Bronchial epithelial cell (primary cell): ENCODE measurements around the gene APOA5. TPM values are rescaled to one million over a fixed set of nuclear protein-coding genes. Genes with fewer than 3 reads are reported as not detected.
A peak's percentile ranks its signal among the peaks of the same experiment; 100 is the strongest.

Source experiments
- DNase-seq: peaks from one replicate; pipeline ENCODE4 v3.0.0-alpha.2; 2010; ENCODE audit warnings: low read depth
- FAIRE-seq: peaks from 2 replicates; lab custom pipeline; 2011; peaks lifted over from hg19 to GRCh38; lab: Jason Lieb, UNC
- H3K27me3 ChIP-seq: 2 replicates; pipeline ENCODE4 v1.5.1; 2011; ENCODE audit warnings: low read length; ENCODE audit not compliant: control insufficient read depth, insufficient read depth
- H3K36me3 ChIP-seq: 2 replicates; pipeline ENCODE4 v1.5.1; 2011; ENCODE audit warnings: low read length; ENCODE audit not compliant: control insufficient read depth, insufficient read depth
- H3K4me3 ChIP-seq: 2 replicates; pipeline ENCODE4 v1.5.1; 2011; ENCODE audit warnings: mild to moderate bottlenecking, low read depth, low read length, control low read depth
- total RNA-seq: library from RNA; depleted of rRNA; stranded (reverse); fragments of >200 nt; gene quantifications from 2 replicates; pipeline ENCODE4 v1.2.1, GENCODE V29; 2014
- TF ChIP-seq, protein P1 (sequence below): IDR thresholded peaks from 2 replicates; pipeline ENCODE4 v1.5.1; 2011; ENCODE audit warnings: mild to moderate bottlenecking, moderate library complexity, low read length, control low read depth, inconsistent platforms; ENCODE audit not compliant: insufficient read depth, severe bottlenecking

APOA5 gene
- total RNA-seq, 1 donor from 2014 or later, result not detected

DNA sequence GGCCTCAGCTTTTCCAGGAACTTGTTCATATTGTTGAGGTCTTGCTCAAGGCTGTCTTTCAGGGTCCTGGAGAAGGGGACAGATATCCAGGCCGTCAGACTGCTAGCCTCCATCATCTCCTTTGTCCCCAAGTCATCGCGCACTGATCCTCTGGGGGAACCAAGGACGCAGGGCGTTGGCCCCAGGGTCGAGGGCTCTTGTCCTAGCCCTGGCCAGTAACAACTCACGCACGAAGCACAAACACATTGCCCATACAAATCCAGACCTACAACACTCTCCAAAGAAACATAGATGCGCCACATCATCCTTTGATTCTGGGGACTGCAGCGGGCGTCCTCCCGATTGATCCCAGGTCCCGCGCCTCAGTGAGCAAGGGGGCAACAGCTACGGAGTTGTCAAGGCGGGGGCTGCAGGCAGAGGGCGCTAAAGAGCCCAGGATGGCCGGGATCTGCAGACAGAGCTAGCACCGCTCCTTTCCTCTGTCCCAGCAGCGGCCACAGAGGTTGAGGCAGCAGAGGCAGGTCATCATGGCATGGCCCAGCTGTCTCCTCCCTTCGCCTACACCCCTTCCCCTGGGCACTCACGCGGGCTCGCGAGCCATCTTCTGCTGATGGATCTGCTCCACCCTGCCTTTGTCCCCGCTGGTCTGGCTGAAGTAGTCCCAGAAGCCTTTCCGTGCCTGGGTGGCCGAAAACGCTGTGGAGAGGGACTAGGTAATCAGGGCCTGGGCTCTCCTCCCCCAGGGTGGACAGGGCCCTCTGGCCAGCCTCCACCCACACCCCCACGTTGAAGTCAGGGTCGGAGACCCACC lies 472 bp downstream of the APOA5 start:
- FAIRE-seq, result no peak
- no peak overlapping the region for H3K4me3 ChIP-seq
- peak; percentile 42 for DNase-seq
- H3K36me3 ChIP-seq, result peaks cover 2% of the 10 kb centered on the region
- no peaks in the 10 kb centered on the region for H3K27me3 ChIP-seq
- TF ChIP-seq, protein P1, sequence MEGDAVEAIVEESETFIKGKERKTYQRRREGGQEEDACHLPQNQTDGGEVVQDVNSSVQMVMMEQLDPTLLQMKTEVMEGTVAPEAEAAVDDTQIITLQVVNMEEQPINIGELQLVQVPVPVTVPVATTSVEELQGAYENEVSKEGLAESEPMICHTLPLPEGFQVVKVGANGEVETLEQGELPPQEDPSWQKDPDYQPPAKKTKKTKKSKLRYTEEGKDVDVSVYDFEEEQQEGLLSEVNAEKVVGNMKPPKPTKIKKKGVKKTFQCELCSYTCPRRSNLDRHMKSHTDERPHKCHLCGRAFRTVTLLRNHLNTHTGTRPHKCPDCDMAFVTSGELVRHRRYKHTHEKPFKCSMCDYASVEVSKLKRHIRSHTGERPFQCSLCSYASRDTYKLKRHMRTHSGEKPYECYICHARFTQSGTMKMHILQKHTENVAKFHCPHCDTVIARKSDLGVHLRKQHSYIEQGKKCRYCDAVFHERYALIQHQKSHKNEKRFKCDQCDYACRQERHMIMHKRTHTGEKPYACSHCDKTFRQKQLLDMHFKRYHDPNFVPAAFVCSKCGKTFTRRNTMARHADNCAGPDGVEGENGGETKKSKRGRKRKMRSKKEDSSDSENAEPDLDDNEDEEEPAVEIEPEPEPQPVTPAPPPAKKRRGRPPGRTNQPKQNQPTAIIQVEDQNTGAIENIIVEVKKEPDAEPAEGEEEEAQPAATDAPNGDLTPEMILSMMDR, result peak; percentile 98

DNA sequence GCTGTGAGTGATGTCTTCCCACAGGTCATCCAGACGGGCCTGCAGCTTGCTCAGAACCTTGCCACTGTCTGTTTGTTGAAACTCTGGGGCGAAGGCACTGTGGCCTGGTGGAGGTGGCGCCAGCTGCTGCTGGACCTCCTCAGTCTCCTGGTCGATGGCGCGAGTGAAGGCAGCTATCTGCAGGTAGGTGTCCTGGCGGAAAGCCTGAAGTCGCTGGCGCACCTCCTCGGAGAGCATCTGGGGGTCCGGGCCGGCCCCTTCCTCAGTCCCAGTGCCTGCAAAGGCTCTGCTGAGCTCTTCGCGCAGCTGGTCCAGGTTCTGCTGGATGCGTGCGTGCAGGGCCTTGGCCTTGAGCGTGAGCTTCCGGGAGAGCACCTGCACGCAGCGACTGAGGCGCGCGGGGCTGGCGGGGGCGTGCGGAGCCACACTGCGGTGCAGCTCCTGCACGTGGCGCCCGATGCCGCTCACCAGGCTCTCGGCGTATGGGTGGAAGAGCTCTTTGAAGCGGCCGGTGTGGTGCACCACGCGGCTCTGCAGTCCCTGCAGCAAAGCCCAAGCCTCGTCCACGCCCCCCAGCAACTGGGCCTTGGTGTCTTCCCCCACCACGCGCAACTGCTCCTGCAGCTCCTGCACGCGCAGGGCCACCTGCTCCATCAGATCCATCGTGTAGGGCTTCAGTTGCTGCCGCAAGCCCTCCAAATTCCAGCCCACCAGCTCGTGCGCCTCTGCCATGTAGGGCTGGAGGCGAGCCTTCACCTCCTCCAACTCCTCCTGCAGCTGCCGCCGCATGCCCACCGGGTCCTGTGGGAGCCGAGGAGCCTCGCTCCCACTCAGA lies 1.3 kb downstream of the APOA5 start:
- no peak for DNase-seq
- no peak overlapping the region for H3K4me3 ChIP-seq
- FAIRE-seq, result no peak
- peaks cover 6% of the 10 kb centered on the region for H3K36me3 ChIP-seq
- TF ChIP-seq, protein P1, result no peak
- no peaks in the 10 kb centered on the region for H3K27me3 ChIP-seq

DNA sequence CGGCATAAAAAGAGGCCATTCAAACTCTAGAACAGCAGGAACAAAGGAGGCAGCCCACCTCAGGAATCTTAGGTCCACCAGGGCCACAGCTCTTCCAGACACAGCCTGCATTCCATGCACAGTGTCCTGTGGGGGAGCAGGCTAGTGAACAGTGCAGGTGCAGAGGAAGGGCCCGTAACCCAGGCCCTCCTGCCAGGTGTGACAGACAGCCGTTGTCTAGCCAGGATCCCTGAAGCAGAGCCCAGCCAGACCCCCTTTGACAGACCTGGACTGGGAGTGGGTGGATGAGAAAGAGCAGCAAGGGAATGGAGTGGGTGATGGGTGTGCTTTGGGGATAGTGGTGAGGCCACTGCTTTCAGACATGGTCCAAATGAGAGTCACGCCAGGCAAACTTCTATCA lies 2.7 kb downstream of the APOA5 start:
- FAIRE-seq (no peak), DNase-seq (no peak)
- Histone ChIP-seq H3K36me3 (peaks cover 17% of the 10 kb centered on the region), H3K27me3 (no peaks in the 10 kb centered on the region), H3K4me3 (no peak overlapping the region)
- TF ChIP-seq, protein P1, result no peak

DNA sequence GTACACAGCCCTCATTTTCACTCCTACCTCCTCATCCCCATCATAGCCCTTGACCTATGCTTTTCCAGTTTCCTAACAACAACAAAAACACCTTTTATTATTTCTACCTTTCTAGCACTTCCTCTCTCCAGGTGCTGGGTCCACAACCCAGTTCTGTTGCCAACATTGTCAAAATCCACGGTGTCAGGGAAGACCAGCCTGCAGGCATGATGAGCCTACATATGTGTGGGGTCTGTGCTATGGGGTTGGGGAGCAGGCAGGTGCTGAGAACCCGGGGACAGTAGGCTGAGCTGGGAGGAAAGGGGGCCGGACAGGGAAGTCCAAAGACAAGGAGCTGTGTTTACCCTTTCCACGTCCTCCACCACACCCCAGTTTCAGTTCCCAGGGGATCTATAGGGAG lies 3.1 kb downstream of the APOA5 start:
- H3K27me3 ChIP-seq, result no peaks in the 10 kb centered on the region

GRCh38 chr11:116787786-116788486 lies 3.7 kb downstream of the APOA5 start, which contains the start of gene ZPR1:
Gene ZPR1 (minus strand): TSS chr11:116788023. CDS start chr11:116787990, 33 bp downstream.
- no peak for FAIRE-seq

More for the DNA sequence above, 3.1 kb downstream of the APOA5 start:
- DNase-seq, result no peak
- FAIRE-seq, result no peak
- peak overlapping the region; percentile 86 for H3K4me3 ChIP-seq
- TF ChIP-seq, protein P1, result no peak
- peaks cover 19% of the 10 kb centered on the region for H3K36me3 ChIP-seq

More at GRCh38 chr11:116787786-116788486, 3.7 kb downstream of the APOA5 start, which contains the start of gene ZPR1:
- no peaks in the 10 kb centered on the region for H3K27me3 ChIP-seq
- DNase-seq, result peak; percentile 48
- TF ChIP-seq, protein P1, result no peak
- peak within 1 kb of the TSS; percentile 86 for H3K4me3 ChIP-seq
- peaks cover 20% of the 10 kb centered on the region for H3K36me3 ChIP-seq
